NCI-H1417 treated with DMSO at 0.1 percent for 48 hours (cell line): ENCODE results near the gene TEX29.

Experiments used
- DNase-seq: peaks from one replicate; lab custom pipeline; 2025; lab: John Stamatoyannopoulos, UW

Gene TEX29

GRCh38 chr13:111291908-111292307, 28.5 kb upstream of the TEX29 start:
- no peak for DNase-seq

GRCh38 chr13:111292710-111293485, 27.5 kb upstream of the TEX29 start:
- no peak for DNase-seq

- DNase-seq: no peak
Measured at GRCh38 chr13:111295886-111296285, 24.6 kb upstream of the TEX29 start.

DNA sequence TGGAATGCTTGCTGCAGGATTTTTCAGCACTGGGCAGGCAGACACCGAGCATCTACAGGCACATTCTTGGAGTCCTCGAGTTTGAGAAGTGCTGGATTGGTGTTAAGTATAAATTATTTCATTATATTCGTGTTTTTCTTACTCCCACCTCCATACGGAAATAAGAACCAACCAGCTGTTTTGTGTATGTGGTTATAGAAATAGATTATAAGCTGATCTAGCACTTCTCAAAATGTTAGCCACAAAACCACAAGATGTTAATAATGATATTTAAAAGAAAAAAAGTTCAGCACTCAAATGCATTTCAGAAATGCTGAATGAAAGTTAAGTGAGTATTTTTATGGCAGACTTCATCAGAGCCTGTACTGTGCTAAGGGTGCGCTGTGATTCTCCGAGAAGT, 24.0 kb upstream of the TEX29 start:
- DNase-seq: no peak

GRCh38 chr13:111298214-111298975, 22.0 kb upstream of the TEX29 start:
- no peak for DNase-seq

DNA sequence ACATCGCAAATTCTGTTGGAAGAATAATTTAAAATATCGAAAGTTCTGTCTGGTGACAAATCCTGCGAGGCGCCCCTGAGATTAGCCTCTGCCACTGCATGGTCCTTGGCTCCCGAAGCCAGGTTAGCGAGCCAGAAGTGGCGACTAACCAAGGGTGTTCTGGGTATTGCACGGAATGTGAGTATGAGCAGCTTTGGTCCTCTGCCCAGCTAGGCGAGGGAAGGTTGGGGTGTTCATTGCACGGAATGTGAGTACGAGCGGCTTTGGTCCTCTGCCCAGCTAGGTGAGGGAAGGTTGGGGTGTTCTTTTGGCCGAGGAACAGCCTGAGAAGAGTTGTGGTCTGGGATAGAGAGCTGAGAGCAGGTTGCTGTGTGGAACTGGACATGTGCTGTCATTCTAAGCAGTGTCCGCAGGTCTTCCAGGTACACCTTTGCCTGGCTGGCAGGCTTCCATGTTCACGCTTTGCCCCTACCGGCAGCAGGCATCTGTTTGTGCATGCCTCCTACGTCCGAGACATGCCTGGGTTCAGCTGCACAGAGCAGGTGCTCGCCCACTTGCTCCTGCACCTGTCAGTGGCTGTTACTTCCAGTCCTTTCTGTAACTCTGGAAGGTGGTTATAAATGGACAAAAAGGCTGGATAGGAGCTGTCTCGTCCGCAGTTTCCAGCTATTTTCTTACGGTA, 18.3 kb upstream of the TEX29 start:
- DNase-seq: no peak

- no peak for DNase-seq
Measured at GRCh38 chr13:111303559-111303958, 16.9 kb upstream of the TEX29 start.

GRCh38 chr13:111304041-111304544, 16.3 kb upstream of the TEX29 start:
- no peak for DNase-seq

DNA sequence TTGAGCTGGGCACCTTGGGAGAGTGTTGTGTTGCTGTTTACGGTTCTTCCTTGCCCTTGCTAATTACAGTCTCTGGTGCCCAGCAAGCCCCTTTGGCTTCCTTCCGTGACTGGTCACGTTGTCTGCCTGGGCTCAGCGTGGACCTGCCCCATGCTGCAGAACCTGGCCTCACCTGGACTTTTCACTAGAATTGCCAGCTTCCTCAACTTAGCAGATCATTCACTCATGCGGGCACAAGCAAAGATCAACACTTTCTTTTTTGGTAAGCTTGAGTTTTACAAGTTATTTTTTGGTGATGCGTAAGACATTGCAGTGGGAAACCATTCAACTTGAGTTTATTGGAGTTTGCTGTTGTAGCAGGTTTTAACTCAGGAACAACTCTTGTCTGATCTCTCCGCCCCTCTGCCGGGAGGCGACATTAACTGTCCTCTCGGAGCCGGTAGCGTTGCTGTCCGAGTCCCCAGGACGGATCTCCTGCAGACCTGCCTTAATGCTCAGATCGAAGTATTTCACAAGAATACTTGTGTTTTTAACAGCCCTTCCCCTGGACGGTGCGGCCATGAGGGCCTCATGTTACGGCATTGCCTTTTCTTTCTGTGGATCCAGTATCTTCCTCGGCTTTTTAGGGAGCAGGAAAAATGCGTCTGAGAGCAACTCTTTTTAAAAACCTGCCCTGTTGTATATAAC, 15.7 kb upstream of the TEX29 start:
- DNase-seq: no peak

DNA sequence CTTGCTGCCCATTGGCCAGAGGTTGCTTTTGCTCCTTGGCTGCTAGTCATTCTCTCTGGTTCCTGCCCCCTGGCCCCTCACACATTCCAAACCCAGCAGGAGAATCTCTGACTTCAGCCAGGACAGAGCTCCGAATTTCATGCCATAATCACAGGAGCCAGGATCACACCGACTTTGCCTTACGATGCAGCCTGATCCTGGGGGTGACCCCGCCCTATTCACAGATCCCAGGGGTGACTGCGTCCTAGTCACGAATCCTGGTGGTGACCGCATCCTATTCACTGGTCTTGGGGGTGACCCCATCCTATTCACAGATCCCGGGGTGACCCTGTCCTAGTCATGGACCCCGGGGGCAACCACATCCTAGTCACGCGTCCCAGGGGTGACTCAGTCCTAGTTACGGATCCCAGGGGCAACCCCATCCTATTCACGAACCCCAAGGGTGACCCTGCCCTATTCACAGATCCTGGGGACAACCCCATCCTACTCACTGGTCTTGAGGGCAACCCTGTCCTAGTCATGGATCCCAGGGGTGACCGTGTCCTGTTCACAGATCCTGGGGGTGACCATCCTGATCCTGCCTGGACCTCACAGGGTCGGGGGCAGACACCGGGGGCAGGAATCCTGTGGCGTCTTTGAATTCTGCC, 7.4 kb upstream of the TEX29 start:
- DNase-seq: no peak

- DNase-seq: no peak
Measured at GRCh38 chr13:111313911-111314425, 6.5 kb upstream of the TEX29 start.

DNA sequence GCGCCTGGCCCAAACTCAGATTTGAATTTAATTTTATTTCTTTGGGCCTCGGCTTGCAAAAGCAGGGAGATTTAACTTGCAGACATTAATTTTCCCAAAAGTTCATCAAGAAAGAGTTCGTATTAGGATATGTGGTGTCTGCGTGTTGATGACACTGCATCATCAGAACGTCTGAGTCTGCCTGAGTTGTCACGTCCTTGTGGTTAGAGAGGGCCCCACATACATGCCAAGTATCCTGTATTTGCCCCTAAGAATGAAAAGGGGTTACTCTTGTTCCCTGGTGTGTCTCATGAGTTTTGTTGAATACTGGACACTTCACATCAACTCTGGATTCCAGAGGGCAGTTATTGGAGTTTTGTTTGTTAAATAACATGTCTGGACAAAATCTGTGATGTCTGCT, 5.6 kb upstream of the TEX29 start:
- DNase-seq: no peak

DNA sequence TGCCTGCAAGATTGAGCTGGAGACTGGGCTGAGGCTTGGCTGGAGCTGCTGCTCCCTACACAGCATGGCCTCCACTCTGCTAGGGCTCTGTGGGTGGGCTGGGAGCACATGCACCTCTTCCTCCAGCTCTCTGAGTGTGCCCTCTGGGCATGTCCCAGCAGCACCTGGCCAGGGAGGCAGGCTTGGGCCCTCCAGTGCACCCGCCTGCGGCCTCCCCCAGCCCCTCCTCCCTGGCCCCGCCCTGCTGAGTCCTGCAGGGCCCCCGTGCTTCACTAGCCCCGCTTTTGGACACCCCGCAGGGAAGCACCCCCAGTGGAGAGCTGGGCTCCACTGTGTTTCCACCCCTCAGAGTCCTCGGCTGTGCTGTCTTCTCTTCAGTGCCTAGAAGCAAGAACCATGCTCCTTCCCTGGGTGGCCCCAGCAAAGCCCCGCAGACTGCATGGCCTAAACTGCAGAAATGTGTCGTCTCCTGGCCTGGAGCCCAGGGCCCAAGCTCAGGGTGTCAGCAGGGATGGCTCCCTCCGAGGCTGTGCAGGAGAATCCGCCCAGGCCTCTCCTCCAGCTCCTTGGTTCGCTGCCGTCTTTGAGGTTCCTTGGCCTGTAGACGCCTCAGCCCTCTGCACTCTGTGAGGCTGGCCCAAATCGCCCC, 5.0 kb upstream of the TEX29 start:
- DNase-seq: no peak

DNA sequence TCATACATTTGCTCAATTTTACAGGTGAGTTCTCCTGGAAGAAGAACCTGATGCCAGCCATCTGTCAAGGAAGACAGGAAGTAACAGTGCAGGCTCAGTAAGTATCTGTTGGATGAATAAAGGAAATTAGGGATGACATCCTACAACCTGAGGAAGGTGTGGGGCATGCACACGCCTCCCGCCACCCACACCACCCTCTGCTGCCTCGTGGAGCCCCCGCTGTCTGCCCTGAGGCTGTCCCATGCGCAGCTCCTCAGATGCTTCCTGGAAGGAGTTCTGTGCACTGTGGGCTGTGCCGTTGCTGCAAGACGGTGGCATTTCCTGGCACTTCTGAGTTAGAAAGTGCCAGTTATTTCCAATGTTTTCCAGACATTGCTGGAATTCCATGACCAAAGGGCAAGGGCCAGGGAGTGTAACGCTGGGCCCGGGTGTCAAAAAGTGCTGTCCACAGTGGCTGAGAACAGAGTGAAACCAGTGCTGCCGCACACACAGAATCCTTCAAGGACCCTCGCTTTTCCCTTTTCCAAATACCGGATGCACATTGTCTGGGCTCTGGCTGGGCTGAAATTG, 4.2 kb upstream of the TEX29 start:
- no peak for DNase-seq

GRCh38 chr13:111317042-111317550, 3.3 kb upstream of the TEX29 start:
- DNase-seq: no peak

GRCh38 chr13:111317571-111318345, 2.7 kb upstream of the TEX29 start:
- DNase-seq: no peak

DNA sequence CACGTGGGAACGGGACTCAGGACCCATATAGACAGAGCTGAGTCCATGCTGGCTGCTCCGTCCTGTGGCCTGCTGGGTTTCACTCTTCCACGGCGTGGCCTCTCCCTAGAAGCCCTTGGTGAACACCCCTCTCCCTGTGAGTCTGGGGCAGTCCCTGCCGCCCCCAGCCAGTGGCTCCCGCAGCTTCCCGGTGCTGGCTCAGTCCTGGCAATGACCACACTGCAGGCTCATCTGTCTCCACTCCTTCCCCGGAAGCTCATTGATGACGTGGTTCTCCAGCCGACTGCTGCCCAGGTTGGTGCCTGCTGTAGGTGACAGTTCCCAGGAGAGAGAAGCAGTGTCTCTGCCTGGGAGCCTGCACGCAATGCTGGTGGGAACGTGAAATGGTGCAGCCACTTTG, 2.1 kb upstream of the TEX29 start:
- DNase-seq: no peak

DNA sequence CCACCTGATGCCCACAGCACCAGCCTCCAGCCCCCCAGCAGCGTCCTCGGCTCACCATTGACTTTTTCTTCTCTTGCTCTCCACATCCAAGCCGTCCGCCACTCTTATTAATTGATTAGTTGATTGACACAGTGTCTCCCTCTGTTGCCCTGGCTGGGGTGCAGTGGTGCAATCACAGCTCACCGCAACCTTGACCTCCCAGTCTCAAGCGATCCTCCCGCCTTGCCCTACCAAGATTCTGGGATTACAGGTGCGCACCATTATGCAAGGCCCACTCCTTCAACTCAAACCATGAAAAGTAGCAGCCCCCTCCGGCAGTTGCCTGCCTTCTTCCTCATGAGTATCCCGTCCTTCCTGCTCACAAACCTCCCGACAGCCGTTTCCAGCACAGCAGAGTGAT, 921 bp upstream of the TEX29 start:
- DNase-seq: no peak
